BLaER1 (cell line): Measurements from ENCODE around the gene RPS26.

Experiments
- H3K27ac ChIP-seq: shearing (Covaris generic); formaldehyde crosslinking; 2 replicates; pipeline ENCODE4 v1.8.1; 2022
- H3K27me3 ChIP-seq: shearing (Covaris generic); formaldehyde crosslinking; 2 replicates; pipeline ENCODE4 v1.8.1; 2022
- H3K36me3 ChIP-seq: shearing (Covaris generic); formaldehyde crosslinking; 2 replicates; pipeline ENCODE4 v1.8.1; 2022
- H3K4me1 ChIP-seq: shearing (Covaris generic); formaldehyde crosslinking; 2 replicates; pipeline ENCODE4 v1.8.1; 2022
- H3K4me2 ChIP-seq: shearing (Covaris generic); formaldehyde crosslinking; 2 replicates; pipeline ENCODE4 v1.8.1; 2022
- H3K4me3 ChIP-seq: shearing (Covaris generic); formaldehyde crosslinking; 2 replicates; pipeline ENCODE4 v1.8.1; 2022
- H3K9ac ChIP-seq: shearing (Covaris generic); formaldehyde crosslinking; 2 replicates; pipeline ENCODE4 v1.8.1; 2022
- H3K9me3 ChIP-seq: shearing (Covaris generic); formaldehyde crosslinking; 2 replicates; pipeline ENCODE4 v1.8.1; 2022
- H4K20me1 ChIP-seq: shearing (Covaris generic); formaldehyde crosslinking; 2 replicates; pipeline ENCODE4 v1.8.1; 2022
- Cebpa-rat ChIP-seq: shearing (Covaris generic); IDR thresholded peaks from 2 replicates; pipeline ENCODE4 v1.8.1; 2022

The RPS26 gene

DNA sequence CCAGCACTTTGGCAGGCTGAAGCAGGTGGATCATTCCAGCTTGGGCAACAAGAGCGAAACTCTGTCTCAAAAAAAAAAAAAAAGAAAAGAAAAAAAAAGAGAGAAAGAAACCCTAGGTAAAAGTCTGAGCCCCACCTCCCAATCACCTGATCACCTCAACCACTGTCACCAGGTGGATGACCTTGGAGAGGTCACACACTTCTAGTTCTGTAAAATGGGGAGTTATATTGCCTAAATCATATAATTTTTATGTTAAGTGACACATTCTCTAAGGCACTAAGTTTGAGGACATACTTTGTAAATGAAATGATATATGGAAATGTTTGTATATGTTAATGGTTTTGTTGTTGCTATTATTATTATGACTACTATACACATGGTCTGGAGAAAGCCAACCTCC, 36.7 kb downstream of the RPS26 start:
- H3K27ac ChIP-seq, result no peak overlapping the region
- H4K20me1 ChIP-seq, result no peaks in the 10 kb centered on the region
- H3K27me3 ChIP-seq, result peaks cover 42% of the 10 kb centered on the region
- no peak for TF ChIP-seq Cebpa-rat
- H3K9ac ChIP-seq, result no peak overlapping the region
- peaks cover 28% of the 10 kb centered on the region for H3K4me1 ChIP-seq
- H3K9me3 ChIP-seq, result no peaks in the 10 kb centered on the region
- no peak overlapping the region; the same call in 1 of the 2 replicates for H3K4me2 ChIP-seq
- no peaks in the 10 kb centered on the region for H3K36me3 ChIP-seq
- H3K4me3 ChIP-seq, result no peak overlapping the region

DNA sequence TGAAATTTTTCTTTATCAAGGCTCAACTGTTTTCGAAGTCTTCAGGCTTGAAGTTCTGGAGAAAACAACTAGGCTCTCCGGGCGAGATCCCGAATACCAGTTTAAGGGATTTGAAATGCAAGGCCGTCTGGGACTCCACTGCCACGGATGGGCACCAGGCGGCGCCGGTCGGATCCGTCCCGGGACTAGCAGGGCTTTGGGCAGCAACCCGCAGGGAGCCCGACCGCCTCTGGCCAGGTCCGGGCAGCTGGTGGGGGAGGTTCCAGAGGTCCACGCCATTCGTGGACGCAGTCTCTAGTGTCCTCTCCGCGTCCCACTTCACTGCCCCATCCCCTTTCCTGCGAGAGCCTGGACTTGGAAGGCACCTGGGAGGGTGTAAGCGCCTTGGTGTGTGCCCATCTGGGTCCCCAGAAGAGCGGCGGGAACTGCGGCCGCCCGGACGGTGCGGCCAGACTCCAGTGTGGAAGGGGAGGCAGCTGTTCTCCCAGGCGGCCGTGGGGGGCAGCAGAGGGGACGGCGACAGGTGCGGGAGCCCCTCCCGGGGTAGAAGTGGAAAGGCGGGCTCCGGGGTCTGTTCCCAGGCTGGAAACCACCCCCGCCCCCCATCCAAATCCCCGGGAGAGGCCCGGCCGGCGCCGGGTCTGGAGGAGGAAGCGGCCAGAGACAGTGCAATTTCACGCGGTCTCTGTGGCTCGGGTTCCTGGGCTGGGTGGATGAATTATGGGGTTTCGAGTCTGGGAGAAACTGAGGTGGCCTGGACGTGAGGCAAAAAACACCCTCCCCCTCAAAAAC, 37.4 kb downstream of the RPS26 start:
- no peak overlapping the region for H3K27ac ChIP-seq
- peaks cover 28% of the 10 kb centered on the region for H3K4me1 ChIP-seq

DNA sequence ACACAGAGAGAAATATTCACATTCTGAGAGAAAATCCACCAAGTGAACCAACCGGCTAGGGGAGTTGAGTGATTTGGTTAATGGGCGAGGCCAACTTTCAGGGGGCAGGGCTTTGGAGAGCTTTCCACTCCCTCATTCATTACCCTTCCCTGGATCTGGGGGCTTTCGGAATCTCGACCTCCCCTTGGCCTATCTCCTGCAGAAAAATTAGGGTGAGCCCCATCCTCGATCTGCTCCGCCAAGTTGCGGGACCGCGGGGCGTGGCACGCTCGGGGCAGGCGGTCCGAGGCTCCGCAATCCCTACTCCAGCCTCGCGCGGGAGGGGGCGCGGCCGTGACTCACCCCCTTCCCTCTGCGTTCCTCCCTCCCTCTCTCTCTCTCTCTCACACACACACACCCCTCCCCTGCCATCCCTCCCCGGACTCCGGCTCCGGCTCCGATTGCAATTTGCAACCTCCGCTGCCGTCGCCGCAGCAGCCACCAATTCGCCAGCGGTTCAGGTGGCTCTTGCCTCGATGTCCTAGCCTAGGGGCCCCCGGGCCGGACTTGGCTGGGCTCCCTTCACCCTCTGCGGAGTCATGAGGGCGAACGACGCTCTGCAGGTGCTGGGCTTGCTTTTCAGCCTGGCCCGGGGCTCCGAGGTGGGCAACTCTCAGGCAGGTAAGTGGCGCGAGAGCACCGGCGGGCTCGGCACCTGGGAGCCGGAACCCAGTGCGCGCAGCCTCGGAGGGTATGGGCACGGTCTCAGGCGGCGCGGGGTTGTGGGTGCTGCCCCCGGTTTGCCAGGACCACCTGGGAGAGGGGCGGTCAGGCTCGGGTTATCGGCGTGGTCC, 38.2 kb downstream of the RPS26 start, which contains the start of gene ERBB3:
Gene ERBB3 (plus strand): TSS at position 443 of the 833 bp plus-strand sequence. CDS start 136 bp downstream, at position 579.
- H3K36me3 ChIP-seq, result no peaks in the 10 kb centered on the region
- peak within 1 kb of the TSS; percentile 66 for H3K4me3 ChIP-seq
- peaks cover 28% of the 10 kb centered on the region for H3K4me1 ChIP-seq
- H4K20me1 ChIP-seq, result no peaks in the 10 kb centered on the region
- peaks cover 42% of the 10 kb centered on the region for H3K27me3 ChIP-seq
- no peak within 1 kb of the TSS for H3K27ac ChIP-seq
- H3K4me2 ChIP-seq, result peak within 1 kb of the TSS; percentile 91
- no peak for TF ChIP-seq Cebpa-rat
- H3K9me3 ChIP-seq, result no peaks in the 10 kb centered on the region
- H3K9ac ChIP-seq, result peak within 1 kb of the TSS; percentile 21; the same call in 1 of the 2 replicates

More for the DNA sequence above, 37.4 kb downstream of the RPS26 start:
- Histone ChIP-seq H3K4me2 (peak overlapping the region; percentile 91), H3K9me3 (no peaks in the 10 kb centered on the region), H3K9ac (peak overlapping the region; percentile 21; the same call in 1 of the 2 replicates), H3K36me3 (no peaks in the 10 kb centered on the region), H3K27me3 (peaks cover 42% of the 10 kb centered on the region), H4K20me1 (no peaks in the 10 kb centered on the region), H3K4me3 (peak overlapping the region; percentile 66)
- TF ChIP-seq Cebpa-rat, result no peak

DNA sequence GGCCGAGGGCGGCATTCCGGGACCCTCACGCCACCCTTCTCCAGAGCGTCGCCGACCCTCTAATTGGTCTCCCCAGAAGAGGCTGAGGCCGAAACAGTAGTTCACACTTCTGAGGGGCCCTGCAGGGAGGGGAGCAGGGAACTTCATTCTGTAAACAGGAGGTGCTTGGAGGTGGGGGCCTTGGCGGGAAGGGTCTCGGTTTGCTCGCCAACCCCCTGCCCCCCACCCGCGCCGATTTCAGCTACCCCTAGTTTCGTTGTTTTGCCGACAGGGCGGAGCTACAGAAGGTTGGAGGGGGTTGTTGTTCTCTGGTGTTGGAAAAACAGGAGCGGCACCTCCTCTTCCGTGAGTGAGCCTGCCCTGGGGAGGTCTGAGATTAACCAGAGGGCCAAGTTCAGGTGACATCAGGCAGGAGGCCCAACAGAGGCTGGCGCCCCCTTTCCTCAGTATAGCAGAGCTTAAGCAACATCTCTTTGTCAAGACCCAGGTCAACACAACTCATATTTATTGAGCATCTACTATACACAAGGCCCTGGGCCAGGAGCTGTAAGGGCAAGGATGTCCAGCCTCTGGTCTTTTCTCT, 38.9 kb downstream of the RPS26 start:
- H3K9me3 ChIP-seq, result no peaks in the 10 kb centered on the region
- peak overlapping the region; percentile 66; the same call in 1 of the 2 replicates for H3K4me3 ChIP-seq
- no peak overlapping the region for H3K27ac ChIP-seq
- no peaks in the 10 kb centered on the region for H4K20me1 ChIP-seq
- H3K4me1 ChIP-seq, result peaks cover 28% of the 10 kb centered on the region
- H3K27me3 ChIP-seq, result peaks cover 42% of the 10 kb centered on the region
- H3K9ac ChIP-seq, result no peak overlapping the region
- peak overlapping the region; percentile 91 for H3K4me2 ChIP-seq
- TF ChIP-seq Cebpa-rat, result no peak
- H3K36me3 ChIP-seq, result no peaks in the 10 kb centered on the region

DNA sequence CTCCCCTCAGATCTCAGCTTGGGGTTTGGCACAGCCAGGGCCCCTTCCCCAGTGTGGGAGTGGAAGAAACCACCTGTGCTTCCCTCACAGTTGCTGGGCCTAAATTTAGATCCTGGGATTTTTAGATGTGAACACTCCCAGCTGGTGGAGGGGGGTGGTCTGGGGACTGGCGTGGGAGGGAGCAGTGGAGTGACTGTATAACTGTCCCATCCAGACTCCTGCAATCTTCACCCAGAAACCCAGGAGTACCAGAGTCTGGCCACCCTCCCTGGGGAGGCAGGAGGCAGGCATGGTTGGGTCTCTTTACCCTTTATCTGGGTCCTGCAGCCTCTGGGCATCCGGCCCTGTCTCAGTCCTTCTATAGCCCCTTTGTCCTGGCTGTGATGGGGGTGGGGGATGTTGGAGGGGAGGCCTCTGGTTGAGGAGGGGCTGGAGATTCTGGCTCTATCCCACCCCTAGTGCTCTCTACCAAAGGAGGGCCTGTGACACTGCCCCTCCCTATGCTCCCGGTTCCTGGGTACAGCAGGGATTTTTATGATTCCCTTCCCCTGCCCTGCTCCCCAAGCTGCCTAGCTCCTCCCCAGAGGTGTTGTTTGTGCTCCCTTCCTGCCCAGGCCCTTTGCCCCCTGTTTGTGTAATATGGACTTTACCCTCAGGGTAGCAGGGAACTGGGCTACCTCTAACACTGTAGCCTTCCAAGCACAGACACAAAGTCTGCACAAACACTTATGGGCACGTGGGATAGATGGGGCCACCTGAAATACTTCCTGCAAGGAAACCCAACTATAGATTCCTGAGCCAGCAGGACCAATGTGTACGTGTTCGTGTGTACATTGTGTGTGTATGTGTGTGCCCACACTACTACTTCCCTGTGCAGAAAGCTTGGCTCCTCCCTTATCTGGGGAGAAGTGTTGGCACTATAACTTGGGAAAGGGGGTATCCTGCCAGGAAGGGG, 40.0 kb downstream of the RPS26 start:
- H3K9ac ChIP-seq, result no peak overlapping the region
- H3K27ac ChIP-seq, result no peak overlapping the region
- H3K36me3 ChIP-seq, result no peaks in the 10 kb centered on the region
- H3K4me1 ChIP-seq, result peaks cover 28% of the 10 kb centered on the region
- H3K9me3 ChIP-seq, result no peaks in the 10 kb centered on the region
- H3K4me2 ChIP-seq, result peak overlapping the region; percentile 39
- H4K20me1 ChIP-seq, result no peaks in the 10 kb centered on the region
- H3K27me3 ChIP-seq, result peaks cover 42% of the 10 kb centered on the region
- H3K4me3 ChIP-seq, result no peak overlapping the region
- TF ChIP-seq Cebpa-rat, result no peak

DNA sequence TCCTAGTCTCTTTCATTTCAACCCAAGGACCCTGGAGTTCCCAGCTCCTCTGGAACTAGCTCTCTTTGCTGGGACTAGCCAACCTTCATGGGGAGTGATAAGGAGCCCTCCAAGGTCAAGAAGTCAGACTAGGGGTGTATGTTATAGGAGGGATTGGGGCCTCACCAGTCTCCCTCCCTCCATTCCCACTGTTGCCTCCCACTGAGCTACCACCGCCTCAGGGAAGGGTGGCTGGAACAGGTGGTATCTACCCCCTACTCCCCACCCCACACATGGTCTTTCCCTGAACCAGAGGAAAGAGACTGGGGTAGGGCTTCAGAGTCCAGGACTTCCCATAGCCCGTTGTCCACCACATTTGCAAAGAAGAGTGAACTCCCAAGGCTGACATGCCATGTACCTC, 40.7 kb downstream of the RPS26 start:
- Histone ChIP-seq H3K9ac (no peak overlapping the region), H4K20me1 (no peaks in the 10 kb centered on the region), H3K4me1 (peaks cover 28% of the 10 kb centered on the region), H3K27ac (no peak overlapping the region), H3K4me3 (no peak overlapping the region), H3K9me3 (no peaks in the 10 kb centered on the region), H3K36me3 (no peaks in the 10 kb centered on the region), H3K27me3 (peaks cover 42% of the 10 kb centered on the region), H3K4me2 (no peak overlapping the region)
- no peak for TF ChIP-seq Cebpa-rat

DNA sequence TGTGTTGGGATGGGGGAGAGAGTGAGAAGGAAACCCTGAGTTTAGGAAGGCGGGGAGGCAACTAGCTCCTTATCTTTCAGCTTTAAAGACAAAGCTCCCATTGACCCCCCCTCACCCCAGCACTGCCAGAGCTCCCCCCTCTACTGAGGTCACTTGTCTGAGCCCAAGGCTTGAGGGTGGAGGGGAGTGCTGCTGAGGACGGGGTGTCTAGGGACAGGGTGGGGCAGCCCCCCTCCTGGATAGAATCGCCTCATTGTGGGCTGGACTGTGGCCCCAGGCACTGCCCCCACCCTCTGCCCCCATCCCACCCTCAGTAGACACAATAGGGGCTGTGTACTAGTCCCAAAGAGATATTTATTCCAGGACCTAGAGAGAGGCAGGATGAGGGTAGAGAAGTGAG, 41.2 kb downstream of the RPS26 start:
- H3K9me3 ChIP-seq, result no peaks in the 10 kb centered on the region
- TF ChIP-seq Cebpa-rat, result no peak

DNA sequence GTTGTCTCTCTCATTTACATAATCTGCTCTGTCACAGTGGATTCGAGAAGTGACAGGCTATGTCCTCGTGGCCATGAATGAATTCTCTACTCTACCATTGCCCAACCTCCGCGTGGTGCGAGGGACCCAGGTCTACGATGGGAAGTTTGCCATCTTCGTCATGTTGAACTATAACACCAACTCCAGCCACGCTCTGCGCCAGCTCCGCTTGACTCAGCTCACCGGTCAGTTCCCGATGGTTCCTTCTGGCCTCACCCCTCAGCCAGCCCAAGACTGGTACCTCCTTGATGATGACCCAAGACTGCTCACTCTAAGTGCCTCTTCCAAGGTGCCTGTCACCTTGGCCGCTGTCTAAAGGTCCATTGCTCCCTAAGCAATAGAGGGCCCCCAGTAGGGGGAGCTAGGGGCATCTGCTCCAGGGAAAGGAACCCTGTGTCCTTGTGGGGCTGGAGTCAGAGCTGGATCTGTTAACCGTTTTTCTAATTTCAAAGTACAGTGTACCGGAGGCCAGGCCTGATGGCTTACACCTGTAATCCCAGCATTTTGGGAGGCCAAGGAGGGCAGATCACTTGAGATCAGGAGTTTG, 43.3 kb downstream of the RPS26 start:
- Histone ChIP-seq H3K4me2 (no peak overlapping the region), H3K36me3 (no peaks in the 10 kb centered on the region), H3K4me3 (no peak overlapping the region), H3K9ac (no peak overlapping the region), H3K27me3 (peaks cover 20% of the 10 kb centered on the region), H3K9me3 (no peaks in the 10 kb centered on the region), H3K27ac (no peak overlapping the region), H4K20me1 (no peaks in the 10 kb centered on the region), H3K4me1 (peaks cover 16% of the 10 kb centered on the region)
- no peak for TF ChIP-seq Cebpa-rat

More for the DNA sequence above, 41.2 kb downstream of the RPS26 start:
- no peaks in the 10 kb centered on the region for H4K20me1 ChIP-seq
- no peak overlapping the region for H3K27ac ChIP-seq
- no peak overlapping the region for H3K4me2 ChIP-seq
- H3K4me3 ChIP-seq, result no peak overlapping the region
- H3K9ac ChIP-seq, result no peak overlapping the region
- H3K4me1 ChIP-seq, result peaks cover 28% of the 10 kb centered on the region
- no peaks in the 10 kb centered on the region for H3K36me3 ChIP-seq
- H3K27me3 ChIP-seq, result peaks cover 41% of the 10 kb centered on the region
